Measurements from ENCODE around the gene CABLES2. TPM values are rescaled to one million over a fixed set of nuclear protein-coding genes. Genes with fewer than 3 reads are reported as not detected.

CABLES2 gene
- total RNA-seq, 1 experiment from 2014 or later: 8.9 TPM

DNA sequence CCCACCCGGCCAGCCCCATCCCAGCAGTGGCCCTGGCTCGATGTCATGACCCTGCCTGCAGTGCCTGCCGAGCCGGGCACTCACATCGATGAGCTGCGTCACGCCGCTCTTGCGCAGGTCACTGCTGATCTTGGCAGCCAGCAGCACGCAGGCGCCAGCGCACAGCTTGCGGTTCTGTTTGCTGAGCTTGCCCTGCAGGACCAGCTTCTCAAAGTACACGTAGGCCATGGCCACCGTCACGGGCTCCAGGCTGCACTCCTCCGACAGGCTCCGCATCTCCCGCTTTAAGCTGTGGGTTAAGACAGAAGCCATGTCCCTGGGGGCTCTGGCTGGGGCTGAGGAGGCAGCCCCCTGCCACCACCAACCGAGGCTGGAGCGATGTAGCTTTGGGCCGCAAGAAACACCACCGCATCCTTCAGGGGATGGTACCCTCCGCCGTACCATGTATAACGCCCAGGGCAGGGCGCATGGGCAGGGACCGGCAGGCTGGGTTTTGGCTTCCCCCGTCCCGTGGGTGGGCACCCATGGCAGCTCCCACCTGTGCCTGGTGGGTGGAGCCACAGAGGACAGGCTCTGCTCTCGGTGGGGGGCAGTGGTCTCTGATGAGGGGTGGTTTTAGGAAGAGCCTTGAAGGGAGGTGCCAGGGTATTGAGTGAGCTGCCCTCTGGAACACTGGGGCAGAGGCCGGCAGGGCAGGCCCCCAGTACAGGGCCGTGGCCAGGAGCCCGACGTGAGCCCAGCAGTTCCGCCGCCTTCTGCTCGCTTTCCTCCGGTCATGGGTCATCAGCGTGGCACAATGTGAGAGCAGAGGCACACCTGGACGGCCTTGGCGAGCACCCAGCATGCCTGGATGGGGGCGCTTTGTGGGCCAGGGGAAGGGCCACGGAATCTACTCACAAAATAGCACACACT, 15.7 kb downstream of the CABLES2 start:
- Histone ChIP-seq H3K27ac (ENCODE audit: low read depth, low read length) (no peak overlapping the region), H3K9me2 (ENCODE audit: insufficient read depth) (no peaks in the 10 kb centered on the region), H3K9ac (ENCODE audit: low read length) (no peak overlapping the region), H3K9me3 (ENCODE audit: control insufficient read depth in 1 of 2, insufficient read depth in 1 of 2, low read depth in 1 of 2, low read length in 2 of 2) (no peaks in the 10 kb centered on the region), H3K4me1 (ENCODE audit: control insufficient read depth in 1 of 2, insufficient read depth in 2 of 2, low read length in 2 of 2) (peaks cover 5 to 21% of the 10 kb centered on the region in 2 experiments; a peak in 3 of 4 replicates), H3K36me3 (ENCODE audit: control insufficient read depth in 1 of 2, insufficient read depth in 2 of 2, low read length in 2 of 2) (peaks cover 8 to 22% of the 10 kb centered on the region in 2 experiments), H3K4me3 (replicated peaks in 1 of 2; ENCODE audit: low read depth in 1 of 2, low read length in 2 of 2) (no peak overlapping the region), H2AFZ (ENCODE audit: low read depth, low read length, poor library complexity, severe bottlenecking) (no peak overlapping the region), H4K20me1 (ENCODE audit: insufficient read depth) (peaks cover 9% of the 10 kb centered on the region; the same call in 1 of the 2 replicates), H3K79me2 (ENCODE audit: insufficient read depth, low read length) (peaks cover 33% of the 10 kb centered on the region), H3K4me2 (ENCODE audit: low read length) (no peak overlapping the region), H3K27me3 (ENCODE audit: insufficient read depth, low read length) (no peaks in the 10 kb centered on the region)
- intact Hi-C loops (cut with micrococcal nuclease): no loop called here
- no peak for DNase-seq (ENCODE audit: low read depth, low spot score)
- TF ChIP-seq, protein P1, sequence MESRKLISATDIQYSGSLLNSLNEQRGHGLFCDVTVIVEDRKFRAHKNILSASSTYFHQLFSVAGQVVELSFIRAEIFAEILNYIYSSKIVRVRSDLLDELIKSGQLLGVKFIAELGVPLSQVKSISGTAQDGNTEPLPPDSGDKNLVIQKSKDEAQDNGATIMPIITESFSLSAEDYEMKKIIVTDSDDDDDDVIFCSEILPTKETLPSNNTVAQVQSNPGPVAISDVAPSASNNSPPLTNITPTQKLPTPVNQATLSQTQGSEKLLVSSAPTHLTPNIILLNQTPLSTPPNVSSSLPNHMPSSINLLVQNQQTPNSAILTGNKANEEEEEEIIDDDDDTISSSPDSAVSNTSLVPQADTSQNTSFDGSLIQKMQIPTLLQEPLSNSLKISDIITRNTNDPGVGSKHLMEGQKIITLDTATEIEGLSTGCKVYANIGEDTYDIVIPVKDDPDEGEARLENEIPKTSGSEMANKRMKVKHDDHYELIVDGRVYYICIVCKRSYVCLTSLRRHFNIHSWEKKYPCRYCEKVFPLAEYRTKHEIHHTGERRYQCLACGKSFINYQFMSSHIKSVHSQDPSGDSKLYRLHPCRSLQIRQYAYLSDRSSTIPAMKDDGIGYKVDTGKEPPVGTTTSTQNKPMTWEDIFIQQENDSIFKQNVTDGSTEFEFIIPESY (IDR thresholded peaks at IDR 0.05; ENCODE audit: extremely low read depth, insufficient replicate concordance, low read length): no peak
- no peak for TF ChIP-seq POLR2AphosphoS5 (IDR thresholded peaks at IDR 0.05; ENCODE audit: low read depth, low read length)
- no peak for TF ChIP-seq POLR2A (IDR thresholded peaks at IDR 0.05; ENCODE audit: borderline replicate concordance, extremely low read depth, insufficient read depth, insufficient read length)
- TF ChIP-seq, protein P2, sequence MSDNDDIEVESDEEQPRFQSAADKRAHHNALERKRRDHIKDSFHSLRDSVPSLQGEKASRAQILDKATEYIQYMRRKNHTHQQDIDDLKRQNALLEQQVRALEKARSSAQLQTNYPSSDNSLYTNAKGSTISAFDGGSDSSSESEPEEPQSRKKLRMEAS (IDR thresholded peaks at IDR 0.05): no peak
- no peak for TF ChIP-seq CBX3 (IDR thresholded peaks at IDR 0.05; ENCODE audit: low read depth)
- TF ChIP-seq, protein P3, sequence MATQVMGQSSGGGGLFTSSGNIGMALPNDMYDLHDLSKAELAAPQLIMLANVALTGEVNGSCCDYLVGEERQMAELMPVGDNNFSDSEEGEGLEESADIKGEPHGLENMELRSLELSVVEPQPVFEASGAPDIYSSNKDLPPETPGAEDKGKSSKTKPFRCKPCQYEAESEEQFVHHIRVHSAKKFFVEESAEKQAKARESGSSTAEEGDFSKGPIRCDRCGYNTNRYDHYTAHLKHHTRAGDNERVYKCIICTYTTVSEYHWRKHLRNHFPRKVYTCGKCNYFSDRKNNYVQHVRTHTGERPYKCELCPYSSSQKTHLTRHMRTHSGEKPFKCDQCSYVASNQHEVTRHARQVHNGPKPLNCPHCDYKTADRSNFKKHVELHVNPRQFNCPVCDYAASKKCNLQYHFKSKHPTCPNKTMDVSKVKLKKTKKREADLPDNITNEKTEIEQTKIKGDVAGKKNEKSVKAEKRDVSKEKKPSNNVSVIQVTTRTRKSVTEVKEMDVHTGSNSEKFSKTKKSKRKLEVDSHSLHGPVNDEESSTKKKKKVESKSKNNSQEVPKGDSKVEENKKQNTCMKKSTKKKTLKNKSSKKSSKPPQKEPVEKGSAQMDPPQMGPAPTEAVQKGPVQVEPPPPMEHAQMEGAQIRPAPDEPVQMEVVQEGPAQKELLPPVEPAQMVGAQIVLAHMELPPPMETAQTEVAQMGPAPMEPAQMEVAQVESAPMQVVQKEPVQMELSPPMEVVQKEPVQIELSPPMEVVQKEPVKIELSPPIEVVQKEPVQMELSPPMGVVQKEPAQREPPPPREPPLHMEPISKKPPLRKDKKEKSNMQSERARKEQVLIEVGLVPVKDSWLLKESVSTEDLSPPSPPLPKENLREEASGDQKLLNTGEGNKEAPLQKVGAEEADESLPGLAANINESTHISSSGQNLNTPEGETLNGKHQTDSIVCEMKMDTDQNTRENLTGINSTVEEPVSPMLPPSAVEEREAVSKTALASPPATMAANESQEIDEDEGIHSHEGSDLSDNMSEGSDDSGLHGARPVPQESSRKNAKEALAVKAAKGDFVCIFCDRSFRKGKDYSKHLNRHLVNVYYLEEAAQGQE (IDR thresholded peaks at IDR 0.05; ENCODE audit: low read depth): no peak
- TF ChIP-seq JUND (IDR thresholded peaks at IDR 0.05): no peak
- TF ChIP-seq TCF7L2 (IDR thresholded peaks at IDR 0.05; ENCODE audit: borderline replicate concordance, extremely low read depth, insufficient read depth, insufficient read length): no peak
- no peak for TF ChIP-seq RAD21 (IDR thresholded peaks at IDR 0.05; ENCODE audit: low read depth)
- TF ChIP-seq FOSL1 (IDR thresholded peaks at IDR 0.05; ENCODE audit: low read depth): no peak
- no peak for TF ChIP-seq SP1 (IDR thresholded peaks at IDR 0.05; ENCODE audit: low read depth)
- no peak for TF ChIP-seq ZNF274 (IDR thresholded peaks at IDR 0.05; ENCODE audit: low read depth, low read length)
- no peak for TF ChIP-seq SRF (IDR thresholded peaks at IDR 0.05; ENCODE audit: low read depth)
- no peak for TF ChIP-seq ZFX (IDR thresholded peaks at IDR 0.05)
- no peak for TF ChIP-seq ELF1 (IDR thresholded peaks at IDR 0.05; ENCODE audit: borderline replicate concordance, low read depth)
- TF ChIP-seq SIN3A (IDR thresholded peaks at IDR 0.05; ENCODE audit: low read depth): no peak
- TF ChIP-seq EGR1 (IDR thresholded peaks at IDR 0.05; ENCODE audit: low read depth): no peak
- RAD21 ChIA-PET (ENCODE audit: low non-redundant PET in 1 of 2, low total read pairs in 2 of 2, uncharacterized antibody in 2 of 2, unreplicated experiment in 2 of 2): no interaction called here
- CTCF ChIA-PET: no interaction called here
- BruUV-seq (replicated peaks): no TSS peak
- POLR2A ChIA-PET: no interaction called here
- no peak for ATAC-seq
